Measurements from ENCODE around the gene BUD13.

The BUD13 gene

GRCh38 chr11:116771935-116772334 is 852 bp downstream of the BUD13 start:
- TF ChIP-seq SIN3A (IDR thresholded peaks at IDR 0.05; ENCODE audit: borderline replicate concordance, insufficient read depth, low read length): no peak

DNA sequence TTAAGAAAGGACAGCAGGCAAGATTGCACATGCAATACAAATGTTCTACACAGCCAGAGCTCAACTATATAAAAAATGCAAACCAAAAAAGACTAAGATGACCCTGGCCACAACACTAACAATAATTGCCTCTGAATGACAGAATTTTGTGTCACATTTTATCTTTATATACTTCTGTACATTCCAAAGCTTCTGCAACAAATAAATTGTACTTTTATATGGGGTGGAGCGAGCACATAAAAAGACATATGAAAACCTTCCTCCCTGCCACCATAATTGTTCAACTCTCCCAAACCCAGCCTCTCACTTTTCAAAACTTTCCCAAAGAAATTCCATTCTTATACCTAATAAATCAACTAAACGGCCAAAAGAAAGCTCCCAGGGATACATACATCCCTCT is 10.7 kb downstream of the BUD13 start:
- TF ChIP-seq REST (IDR thresholded peaks at IDR 0.05; ENCODE audit: insufficient read depth in 1 of 2, low read depth in 2 of 2, low read length in 2 of 2) (no peak), TAF1 (IDR thresholded peaks at IDR 0.05; ENCODE audit: borderline replicate concordance, insufficient read depth, low read length) (no peak), FOXP2 (optimal IDR thresholded peaks at IDR 0.05; ENCODE audit: borderline replicate concordance, extremely low read depth, extremely low read length, insufficient read depth) (no peak), SIN3A (IDR thresholded peaks at IDR 0.05; ENCODE audit: borderline replicate concordance, insufficient read depth, low read length) (no peak), POLR2AphosphoS5 (IDR thresholded peaks at IDR 0.05; ENCODE audit: low read depth, low read length) (no peak)

DNA sequence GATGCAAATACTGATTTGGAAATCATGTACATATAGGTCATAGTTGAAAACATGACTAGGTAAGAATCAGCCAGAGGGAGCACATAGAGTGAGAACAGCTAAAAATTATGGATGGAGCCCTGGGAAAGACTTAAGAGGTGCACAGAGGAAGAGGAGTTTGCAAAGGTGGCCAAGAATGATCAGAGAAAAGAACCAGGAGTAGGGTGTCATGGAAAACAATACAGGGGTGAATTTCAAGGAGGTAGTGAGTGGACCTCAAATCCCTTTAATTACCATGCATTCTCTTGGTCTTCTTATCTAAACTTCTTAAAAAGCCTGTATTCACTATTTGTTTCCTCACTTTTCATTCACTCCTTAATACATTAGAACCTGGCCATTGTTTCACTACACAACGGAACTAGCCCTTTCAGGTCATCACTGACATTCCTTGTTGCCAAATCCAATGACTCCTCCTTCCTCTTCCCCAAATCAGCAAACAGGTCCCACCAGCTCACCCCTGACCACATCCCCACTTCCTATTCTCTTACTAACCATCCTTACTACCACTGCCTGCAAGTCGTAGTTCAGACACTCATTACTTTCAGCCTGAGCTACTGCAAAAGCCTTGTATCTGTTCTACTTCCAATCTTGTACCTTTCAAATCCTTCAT is 22.6 kb downstream of the BUD13 start:
- TF ChIP-seq POLR2AphosphoS5 (IDR thresholded peaks at IDR 0.05; ENCODE audit: low read depth, low read length): no peak
- TF ChIP-seq REST (IDR thresholded peaks at IDR 0.05; ENCODE audit: insufficient read depth in 1 of 2, low read depth in 2 of 2, low read length in 2 of 2): no peak
- no peak for TF ChIP-seq TAF1 (IDR thresholded peaks at IDR 0.05; ENCODE audit: borderline replicate concordance, insufficient read depth, low read length)

GRCh38 chr11:116742104-116742503 is 30.7 kb downstream of the BUD13 start:
- TF ChIP-seq POLR2AphosphoS5 (IDR thresholded peaks at IDR 0.05; ENCODE audit: low read depth, low read length) (no peak), REST (IDR thresholded peaks at IDR 0.05; ENCODE audit: insufficient read depth in 1 of 2, low read depth in 2 of 2, low read length in 2 of 2) (no peak), TAF1 (IDR thresholded peaks at IDR 0.05; ENCODE audit: borderline replicate concordance, insufficient read depth, low read length) (no peak), FOXP2 (optimal IDR thresholded peaks at IDR 0.05; ENCODE audit: borderline replicate concordance, extremely low read depth, extremely low read length, insufficient read depth) (no peak), SIN3A (IDR thresholded peaks at IDR 0.05; ENCODE audit: borderline replicate concordance, insufficient read depth, low read length) (no peak)

- TF ChIP-seq REST (IDR thresholded peaks at IDR 0.05; ENCODE audit: insufficient read depth in 1 of 2, low read depth in 2 of 2, low read length in 2 of 2): no peak
These were observed 32.0 kb downstream of the BUD13 start for GRCh38 chr11:116740741-116741140.
